MV-4-11 (cell line): Measurements from ENCODE around the gene RHBDD3.

Experiments used
- DNase-seq: peaks from one replicate; lab custom pipeline; 2025; lab: John Stamatoyannopoulos, UW

RHBDD3 gene

GRCh38 chr22:29216873-29217666 is 50.7 kb downstream of the RHBDD3 start:
- peak; percentile 57 for DNase-seq

GRCh38 chr22:29216011-29216872 is 51.5 kb downstream of the RHBDD3 start:
- no peak for DNase-seq

GRCh38 chr22:29215012-29215860 is 52.5 kb downstream of the RHBDD3 start:
- DNase-seq = no peak

GRCh38 chr22:29214232-29214631 is 53.5 kb downstream of the RHBDD3 start:
- DNase-seq = no peak

- no peak for DNase-seq
These were observed 54.3 kb downstream of the RHBDD3 start for GRCh38 chr22:29213493-29213892.

- no peak for DNase-seq
These were observed 55.0 kb downstream of the RHBDD3 start for GRCh38 chr22:29212743-29213142.

- DNase-seq = no peak
These were observed 56.3 kb downstream of the RHBDD3 start for GRCh38 chr22:29211466-29211865.

- DNase-seq = no peak
These were observed 56.7 kb downstream of the RHBDD3 start for GRCh38 chr22:29211066-29211465.
